Measurements from ENCODE around the gene SLC25A23. TPM values are rescaled to one million over a fixed set of nuclear protein-coding genes. Genes with fewer than 3 reads are reported as not detected.

Gene SLC25A23
- total and polyA plus RNA-seq, 8 donors, result 16.3 to 39.4 (median 20.0) TPM

DNA sequence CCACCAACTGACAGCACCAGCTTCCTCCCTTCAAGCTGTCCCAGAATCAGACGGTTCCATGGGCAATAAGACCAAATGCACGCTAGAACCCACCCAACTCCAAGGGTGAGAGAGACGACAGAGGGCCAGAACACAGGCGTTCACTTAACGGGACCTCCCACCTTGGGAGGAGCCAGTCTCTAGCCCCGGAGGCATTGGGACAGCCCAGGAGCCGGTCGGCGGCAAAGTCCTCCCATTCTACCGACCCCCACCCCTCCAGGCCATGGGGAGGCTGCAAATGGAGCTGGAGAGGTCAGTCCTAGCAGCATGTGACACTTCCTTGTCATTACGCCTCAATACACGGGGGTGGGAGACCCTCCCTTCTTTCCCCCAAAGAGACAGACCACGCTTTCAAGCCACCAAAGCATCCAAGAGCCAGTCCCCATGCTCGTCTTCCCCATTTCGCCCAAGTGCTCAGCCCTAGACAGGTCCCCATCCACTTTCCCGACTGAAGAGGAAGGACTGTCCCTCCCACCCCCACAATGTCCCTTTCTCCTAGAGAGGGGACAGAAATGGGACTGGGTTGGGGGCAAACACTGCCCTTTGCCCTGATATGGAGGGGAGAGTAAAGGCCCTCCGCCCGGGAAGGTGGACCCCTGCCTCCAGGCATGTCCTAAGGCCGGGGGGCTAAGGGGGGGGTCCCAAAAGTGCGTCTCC, 35.9 kb downstream of the SLC25A23 start:
- intact Hi-C loops (cut with DNase I), result no loop called here
- Histone ChIP-seq H3K4me3 (peak overlapping the region; percentile 57 to 87 (median 76)), H3K27ac (peak overlapping the region in 2 of 4 donors; percentile 28 to 39), H3K27me3 (no peaks in the 10 kb centered on the region), H3K9me3 (no peaks in the 10 kb centered on the region), H3K36me3 (peaks cover 0 to 22% (median 10%) of the 10 kb centered on the region in 3 donors), H3K4me1 (peaks cover 0 to 11% (median 0%) of the 10 kb centered on the region in 3 donors)
- no peak for FAIRE-seq
- no peak for ATAC-seq
- DNase-seq, result peak in 3 of 6 donors; percentile 35 to 74 (median 38)
- TF ChIP-seq, protein P1, sequence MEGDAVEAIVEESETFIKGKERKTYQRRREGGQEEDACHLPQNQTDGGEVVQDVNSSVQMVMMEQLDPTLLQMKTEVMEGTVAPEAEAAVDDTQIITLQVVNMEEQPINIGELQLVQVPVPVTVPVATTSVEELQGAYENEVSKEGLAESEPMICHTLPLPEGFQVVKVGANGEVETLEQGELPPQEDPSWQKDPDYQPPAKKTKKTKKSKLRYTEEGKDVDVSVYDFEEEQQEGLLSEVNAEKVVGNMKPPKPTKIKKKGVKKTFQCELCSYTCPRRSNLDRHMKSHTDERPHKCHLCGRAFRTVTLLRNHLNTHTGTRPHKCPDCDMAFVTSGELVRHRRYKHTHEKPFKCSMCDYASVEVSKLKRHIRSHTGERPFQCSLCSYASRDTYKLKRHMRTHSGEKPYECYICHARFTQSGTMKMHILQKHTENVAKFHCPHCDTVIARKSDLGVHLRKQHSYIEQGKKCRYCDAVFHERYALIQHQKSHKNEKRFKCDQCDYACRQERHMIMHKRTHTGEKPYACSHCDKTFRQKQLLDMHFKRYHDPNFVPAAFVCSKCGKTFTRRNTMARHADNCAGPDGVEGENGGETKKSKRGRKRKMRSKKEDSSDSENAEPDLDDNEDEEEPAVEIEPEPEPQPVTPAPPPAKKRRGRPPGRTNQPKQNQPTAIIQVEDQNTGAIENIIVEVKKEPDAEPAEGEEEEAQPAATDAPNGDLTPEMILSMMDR (IDR thresholded peaks at IDR 0.05), result no peak
- WGBS, 2 donors, result 1% methylated on average over 20 of the region's 20 CpGs

DNA sequence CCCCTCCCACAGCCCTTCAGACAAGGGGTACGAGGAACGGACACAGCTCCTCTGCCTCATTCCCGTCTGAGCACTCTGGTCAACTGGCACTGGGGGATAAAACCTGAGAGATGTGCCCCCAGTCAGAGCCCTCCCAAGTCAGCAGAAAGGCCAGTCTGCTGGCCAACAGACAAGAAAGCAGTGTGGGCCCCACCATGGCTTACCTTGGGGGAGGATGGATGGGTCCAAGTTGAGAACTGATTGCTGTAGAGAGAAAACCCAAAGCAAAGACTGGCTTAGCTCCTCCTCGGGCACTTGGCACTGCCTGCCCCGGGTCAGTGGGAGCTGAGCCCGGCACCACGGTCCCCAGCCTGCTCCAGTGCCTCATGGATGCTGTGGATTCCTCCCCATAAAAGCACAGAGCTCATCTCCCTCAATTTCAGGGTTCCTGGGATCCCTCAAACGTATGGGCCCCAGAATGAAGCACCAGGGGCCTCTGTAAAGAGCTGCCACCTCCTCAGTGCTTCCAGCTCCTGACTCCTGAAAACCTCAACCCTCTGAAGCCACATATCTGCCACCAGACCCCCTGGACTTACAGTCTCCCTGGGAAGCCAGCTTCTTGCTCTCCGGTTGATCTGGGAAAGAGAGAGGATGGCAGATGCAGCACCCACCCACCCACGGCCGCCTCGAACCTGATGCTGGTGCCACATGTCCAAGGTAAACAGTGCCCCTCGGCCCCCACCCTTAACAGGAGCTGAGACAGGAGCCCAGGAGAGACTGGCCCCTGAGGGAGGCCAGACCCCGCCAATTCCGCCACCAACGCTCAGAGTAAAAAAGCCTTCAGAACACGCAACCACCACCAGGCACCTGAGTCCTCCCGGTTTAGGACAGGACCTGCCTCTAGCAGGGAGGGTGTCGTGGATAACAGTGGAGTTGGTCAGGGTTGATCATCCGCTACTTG, 38.2 kb downstream of the SLC25A23 start:
- Histone ChIP-seq H3K27me3 (no peaks in the 10 kb centered on the region), H3K4me1 (peaks cover 0 to 11% (median 0%) of the 10 kb centered on the region in 3 donors), H3K9me3 (no peaks in the 10 kb centered on the region), H3K4me3 (no peak overlapping the region), H3K27ac (no peak overlapping the region), H3K36me3 (peaks cover 6 to 45% (median 32%) of the 10 kb centered on the region in 3 donors)
- intact Hi-C loops (cut with DNase I), result no loop called here
- FAIRE-seq, result no peak
- ATAC-seq, result no peak
- TF ChIP-seq, protein P1 (IDR thresholded peaks at IDR 0.05), result no peak
- WGBS, 2 donors, result 79 to 83% methylated on average over 20 of the region's 20 CpGs
- no peak for DNase-seq

DNA sequence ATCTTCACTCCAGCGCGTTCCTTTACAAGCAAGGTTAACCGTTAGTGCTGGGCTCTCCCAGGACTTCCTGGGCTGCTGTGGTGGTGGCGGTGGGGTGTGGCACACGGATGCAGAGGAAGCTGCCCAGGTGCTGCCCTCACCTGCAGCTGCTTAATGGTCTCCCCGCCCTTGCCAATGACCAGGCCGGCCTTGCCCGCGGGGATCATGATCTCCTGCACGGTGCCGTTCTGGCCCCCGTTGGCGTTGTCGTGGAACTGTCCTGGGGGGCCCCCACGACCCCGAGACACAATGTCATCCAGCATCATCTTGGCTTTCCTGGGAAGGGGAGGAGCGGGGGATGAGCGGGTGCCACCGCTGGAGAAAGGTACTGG, 41.0 kb downstream of the SLC25A23 start:
- Histone ChIP-seq H3K27ac (no peak overlapping the region), H3K36me3 (peaks cover 11 to 69% (median 55%) of the 10 kb centered on the region in 3 donors), H3K4me3 (no peak overlapping the region), H3K9me3 (no peaks in the 10 kb centered on the region), H3K27me3 (no peaks in the 10 kb centered on the region), H3K4me1 (peaks cover 0 to 11% (median 0%) of the 10 kb centered on the region in 3 donors)
- FAIRE-seq, result no peak
- no peak for DNase-seq
- TF ChIP-seq, protein P1 (IDR thresholded peaks at IDR 0.05), result no peak
- intact Hi-C loops (cut with DNase I), result no loop called here
- 91 to 93% methylated on average over 19 of the region's 19 CpGs for WGBS, 2 donors
- ATAC-seq, result no peak

DNA sequence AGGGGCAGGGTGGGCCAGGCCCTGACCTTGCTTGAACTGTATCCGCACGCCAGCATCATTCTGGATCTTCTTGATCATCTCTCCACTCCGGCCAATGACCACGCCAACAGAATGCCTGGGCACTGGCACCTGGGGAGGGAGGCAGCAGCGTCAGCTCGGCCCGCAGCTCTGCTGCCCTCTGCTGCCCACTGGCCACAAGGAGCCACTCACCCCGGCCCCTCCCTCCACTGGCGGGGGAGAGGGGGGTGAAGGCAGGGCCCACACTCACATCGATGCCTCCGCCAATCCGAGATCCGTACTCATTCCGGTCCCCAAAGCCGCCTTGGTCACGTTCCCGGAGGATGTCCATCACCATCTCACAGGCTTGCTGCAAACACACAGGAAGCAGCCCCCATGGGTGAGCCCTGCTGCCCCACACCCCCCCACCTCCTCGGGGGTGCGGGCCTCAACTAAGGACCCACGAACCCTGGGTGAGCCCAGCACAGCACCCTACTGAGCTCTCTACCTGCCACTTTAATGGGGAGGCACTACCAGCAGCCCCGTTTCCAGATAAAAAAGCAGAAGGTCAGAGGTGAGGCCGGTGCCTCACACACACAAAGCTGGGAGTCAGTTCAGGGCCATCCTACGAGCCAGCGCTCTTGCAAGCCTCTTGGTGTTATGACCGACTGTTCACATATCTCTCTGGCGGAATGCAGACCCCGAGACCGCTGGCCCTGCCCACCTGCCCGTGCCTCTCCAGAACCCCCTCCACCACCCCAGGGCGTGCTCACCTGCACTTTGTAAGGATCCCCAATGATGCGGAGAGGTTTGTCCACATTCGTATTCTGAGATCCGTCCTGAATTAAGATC, 41.7 kb downstream of the SLC25A23 start:
- no peaks in the 10 kb centered on the region for H3K27me3 ChIP-seq
- intact Hi-C loops (cut with DNase I), result no loop called here
- H3K27ac ChIP-seq, result no peak overlapping the region
- DNase-seq (peak in 1 of 6 donors; percentile 42), FAIRE-seq (no peak), ATAC-seq (peak in 3 of 4 donors; percentile 69 to 71 (median 70))
- H3K4me1 ChIP-seq, result peaks cover 0 to 6% (median 0%) of the 10 kb centered on the region in 3 donors
- H3K9me3 ChIP-seq, result no peaks in the 10 kb centered on the region
- TF ChIP-seq, protein P1 (IDR thresholded peaks at IDR 0.05), result no peak
- WGBS, 2 donors, result 72 to 75% methylated on average over 33 of the region's 33 CpGs
- peaks cover 11 to 69% (median 55%) of the 10 kb centered on the region in 3 donors for H3K36me3 ChIP-seq
- H3K4me3 ChIP-seq, result no peak overlapping the region

Measured in pancreas (tissue), 10 donors.